Muscle layer of colon (tissue), 2 donors: Measurements from ENCODE around the gene ZNF319.

Source experiments
- H3K27ac ChIP-seq: one replicate; pipeline ENCODE4 v1.7.0; 2013; ENCODE audit warnings: low read depth, mild to moderate bottlenecking, low read length, moderate library complexity
- H3K27me3 ChIP-seq, 2 donors: one replicate each; pipeline ENCODE4 v1.7.0; 2013; ENCODE audit warnings: low read length in 2 of 2, mild to moderate bottlenecking in 2 of 2; ENCODE audit not compliant: insufficient read depth in 2 of 2, control insufficient read depth in 1 of 2
- H3K36me3 ChIP-seq: one replicate; pipeline ENCODE4 v1.7.0; 2013; ENCODE audit warnings: mild to moderate bottlenecking, low read length; ENCODE audit not compliant: insufficient read depth
- H3K4me1 ChIP-seq: one replicate; pipeline ENCODE4 v1.7.0; 2013; ENCODE audit warnings: mild to moderate bottlenecking, low read length; ENCODE audit not compliant: insufficient read depth
- H3K4me3 ChIP-seq, 2 donors: one replicate each; pipeline ENCODE4 v1.7.0; 2013; ENCODE audit warnings: low read length in 2 of 2, low read depth in 1 of 2, mild to moderate bottlenecking in 1 of 2, moderate library complexity in 1 of 2
- H3K9ac ChIP-seq: one replicate; pipeline ENCODE4 v1.7.0; 2013; ENCODE audit warnings: low read length
- H3K9me3 ChIP-seq: one replicate; pipeline ENCODE4 v1.7.0; 2013; ENCODE audit warnings: mild to moderate bottlenecking, low read length
- donor health status: abdominal sarcoma.
- donor health status: Adenocarcinoma of cecum.

The ZNF319 gene

DNA sequence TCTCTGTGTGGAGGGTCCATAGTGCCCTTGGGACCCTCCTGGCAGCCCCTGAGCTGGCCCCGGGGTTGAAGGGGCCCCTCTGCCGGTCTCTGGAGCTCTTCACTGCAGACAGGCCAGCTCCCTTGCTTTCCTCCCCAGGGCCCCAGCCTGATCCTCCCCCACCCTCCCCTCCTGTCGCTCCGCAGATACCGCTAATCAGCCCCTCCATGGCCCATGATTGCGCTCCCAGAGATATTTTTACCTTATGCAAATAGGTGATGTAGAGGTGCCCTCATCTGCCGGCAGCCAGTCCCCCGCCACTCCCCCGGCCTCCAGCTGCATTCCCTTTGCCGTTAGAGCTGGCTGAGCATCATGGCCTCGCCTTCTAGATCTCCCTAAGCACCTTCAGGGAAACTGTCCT lies 34.3 kb upstream of the ZNF319 start:
- Histone ChIP-seq H3K27ac (no peak overlapping the region), H3K27me3 (no peaks in the 10 kb centered on the region), H3K9me3 (no peaks in the 10 kb centered on the region), H3K9ac (no peak overlapping the region), H3K36me3 (peaks cover 7% of the 10 kb centered on the region), H3K4me3 (no peak overlapping the region), H3K4me1 (peaks cover 4% of the 10 kb centered on the region)

DNA sequence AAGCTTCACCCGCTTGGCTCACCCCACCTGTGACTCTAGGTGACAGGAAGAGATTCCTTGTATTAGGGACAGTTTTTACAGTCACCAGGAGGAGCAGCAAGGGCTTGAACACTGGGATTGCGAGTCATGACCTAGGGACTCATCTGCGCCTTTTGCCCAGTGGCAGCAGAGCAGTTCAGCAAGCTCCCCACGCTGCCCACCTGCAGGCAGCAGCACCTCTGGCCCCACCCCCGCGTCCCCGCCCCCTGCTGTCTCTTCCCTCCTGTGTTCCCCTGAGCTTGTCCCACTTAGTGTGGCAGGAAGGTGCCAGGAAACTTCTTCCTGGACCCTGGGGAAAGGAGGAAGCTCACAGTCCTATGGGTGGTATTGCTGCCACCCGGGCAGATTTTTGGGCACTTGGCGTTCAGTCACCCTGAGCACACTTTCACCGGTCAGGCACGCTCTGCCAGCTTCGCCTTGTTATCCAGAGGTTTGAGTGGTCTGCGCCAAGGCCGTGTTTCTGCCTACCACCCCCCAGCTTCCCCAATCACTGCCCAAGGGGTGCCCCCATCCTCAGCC lies 33.7 kb upstream of the ZNF319 start:
- no peaks in the 10 kb centered on the region for H3K27me3 ChIP-seq
- no peak overlapping the region for H3K27ac ChIP-seq
- peaks cover 7% of the 10 kb centered on the region for H3K36me3 ChIP-seq
- H3K4me3 ChIP-seq = no peak overlapping the region
- H3K4me1 ChIP-seq = peaks cover 4% of the 10 kb centered on the region
- no peaks in the 10 kb centered on the region for H3K9me3 ChIP-seq
- H3K9ac ChIP-seq = no peak overlapping the region

DNA sequence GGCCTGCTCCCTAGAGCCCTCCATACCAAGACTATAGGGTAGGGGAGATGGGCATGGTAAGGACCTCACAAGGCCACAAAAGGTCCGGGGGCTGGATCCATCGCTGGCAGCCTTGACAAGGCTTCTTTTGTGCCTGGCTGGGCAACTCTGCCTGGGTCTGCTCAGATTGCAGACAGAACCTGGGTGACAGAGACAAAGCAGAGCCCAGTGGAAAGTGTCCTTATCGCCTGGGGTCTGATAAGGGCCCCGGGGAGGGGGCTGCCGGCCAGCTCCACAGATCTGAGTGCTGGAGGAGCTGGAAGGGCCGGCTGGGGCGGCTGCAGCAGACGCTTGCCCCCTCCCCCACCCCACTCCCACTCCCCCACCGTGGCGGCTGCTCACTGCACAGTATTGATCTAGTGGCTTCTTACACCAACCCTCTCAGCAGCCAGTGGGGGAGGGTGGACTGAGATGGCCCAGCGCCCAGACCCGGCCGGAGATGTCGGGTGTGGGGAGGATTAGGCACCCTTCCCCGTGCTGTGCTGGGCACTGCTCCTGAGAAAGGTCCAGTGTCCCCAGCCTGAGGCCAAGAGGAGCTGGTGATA lies 32.3 kb upstream of the ZNF319 start:
- Histone ChIP-seq H3K27ac (no peak overlapping the region), H3K36me3 (no peaks in the 10 kb centered on the region), H3K4me3 (no peak overlapping the region), H3K9ac (no peak overlapping the region), H3K4me1 (peaks cover 8% of the 10 kb centered on the region), H3K9me3 (no peaks in the 10 kb centered on the region), H3K27me3 (no peaks in the 10 kb centered on the region)

DNA sequence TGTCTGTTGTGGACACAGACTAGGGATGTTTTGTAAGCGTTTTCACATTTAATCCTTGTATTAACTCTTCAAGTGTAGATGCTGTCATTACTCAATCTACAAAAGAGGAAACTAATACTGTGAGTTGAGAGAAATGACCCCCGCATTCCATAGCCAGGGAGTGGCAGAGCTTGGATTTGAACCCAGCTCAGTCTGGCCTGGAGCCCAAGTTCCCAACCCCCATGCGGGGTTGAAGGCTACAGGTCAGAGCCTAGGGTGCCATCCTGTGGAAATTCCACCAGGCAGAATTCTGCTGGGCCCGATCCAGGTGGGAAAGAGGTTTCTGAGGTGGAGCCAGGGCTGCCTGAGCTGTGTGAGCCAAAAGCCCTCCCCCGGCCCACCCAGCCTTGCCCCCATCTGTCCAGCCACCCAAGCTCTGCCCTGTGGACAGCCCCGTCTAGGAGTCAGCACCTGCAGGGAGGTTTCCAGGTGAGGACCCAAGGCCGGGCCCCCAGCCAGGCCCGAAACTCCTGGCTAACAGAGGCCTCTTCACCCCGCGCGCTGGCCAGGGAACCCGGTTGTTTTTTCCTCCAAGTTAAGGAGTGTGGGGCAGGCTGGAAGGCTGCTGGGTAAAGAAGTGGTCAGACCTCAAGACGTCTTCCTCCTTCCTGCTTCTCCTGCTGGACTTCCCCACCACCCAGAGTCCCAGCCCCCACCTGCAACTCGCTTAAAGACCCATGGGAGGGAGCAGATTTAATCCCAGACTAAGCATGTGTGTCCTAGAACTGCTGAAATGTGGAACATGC lies 30.7 kb upstream of the ZNF319 start:
- Histone ChIP-seq H3K27me3 (no peaks in the 10 kb centered on the region), H3K9me3 (no peaks in the 10 kb centered on the region), H3K4me3 (no peak overlapping the region), H3K27ac (no peak overlapping the region), H3K4me1 (peaks cover 10% of the 10 kb centered on the region), H3K9ac (no peak overlapping the region), H3K36me3 (no peaks in the 10 kb centered on the region)

DNA sequence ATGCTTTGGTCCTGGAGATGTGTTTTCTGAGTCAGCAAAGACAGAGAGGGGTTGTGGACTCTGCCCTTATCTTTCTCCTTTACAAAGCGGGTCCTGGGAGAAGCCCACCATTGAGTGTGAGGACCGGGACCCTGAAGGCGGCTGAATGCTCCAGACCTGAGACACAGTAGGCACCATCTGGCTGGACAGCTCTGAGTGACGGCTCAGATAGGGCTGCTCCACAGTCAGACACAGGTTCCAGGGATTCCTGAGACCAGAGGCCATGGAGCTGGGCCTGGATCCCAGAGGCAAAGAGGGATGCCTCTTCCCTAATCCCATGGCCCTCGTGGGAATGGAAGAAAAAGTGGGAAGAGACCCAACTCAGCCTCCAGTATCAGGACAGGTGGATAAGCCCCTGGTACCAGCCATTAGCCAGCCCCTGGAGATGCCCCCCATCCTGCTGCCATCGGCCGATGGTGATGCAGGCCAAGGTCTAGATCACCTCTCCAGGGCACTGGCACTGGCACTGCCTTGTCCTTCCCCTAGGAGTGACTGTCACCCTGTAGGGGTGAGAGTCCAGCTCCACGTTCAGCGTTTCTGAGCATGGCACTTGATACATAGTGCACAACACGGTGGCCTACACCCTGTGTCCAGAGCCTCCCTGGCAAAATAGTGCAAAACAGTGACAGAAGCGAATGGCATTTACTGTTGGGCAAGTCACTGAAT lies 29.8 kb upstream of the ZNF319 start:
- H3K27me3 ChIP-seq = no peaks in the 10 kb centered on the region
- H3K9me3 ChIP-seq = no peaks in the 10 kb centered on the region
- no peak overlapping the region for H3K27ac ChIP-seq
- H3K36me3 ChIP-seq = no peaks in the 10 kb centered on the region
- H3K4me3 ChIP-seq = no peak overlapping the region
- peaks cover 11% of the 10 kb centered on the region for H3K4me1 ChIP-seq
- H3K9ac ChIP-seq = no peak overlapping the region

DNA sequence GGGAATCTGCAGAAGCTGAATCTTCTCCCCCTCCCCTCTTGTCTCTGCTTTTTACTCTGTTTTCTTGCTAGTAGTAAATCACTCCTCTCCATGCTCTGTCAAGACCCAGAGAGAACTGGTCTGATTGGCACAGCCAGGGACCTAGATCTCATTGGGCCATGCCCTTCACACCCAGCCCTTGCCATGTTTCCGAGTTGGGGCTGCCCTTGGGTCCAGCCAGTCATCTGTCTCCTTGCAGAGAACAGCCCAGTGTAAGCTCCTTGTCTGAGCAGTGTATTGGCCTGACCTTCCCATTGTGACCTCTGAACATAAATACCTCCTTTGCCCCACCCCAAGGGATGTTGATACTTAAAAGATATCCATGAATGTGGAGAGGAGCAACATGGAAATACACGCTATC lies 28.9 kb upstream of the ZNF319 start:
- H3K9me3 ChIP-seq = no peaks in the 10 kb centered on the region
- H3K27ac ChIP-seq = no peak overlapping the region
- peaks cover 20% of the 10 kb centered on the region for H3K4me1 ChIP-seq
- no peaks in the 10 kb centered on the region for H3K27me3 ChIP-seq
- H3K36me3 ChIP-seq = no peaks in the 10 kb centered on the region
- no peak overlapping the region for H3K9ac ChIP-seq
- no peak overlapping the region for H3K4me3 ChIP-seq

DNA sequence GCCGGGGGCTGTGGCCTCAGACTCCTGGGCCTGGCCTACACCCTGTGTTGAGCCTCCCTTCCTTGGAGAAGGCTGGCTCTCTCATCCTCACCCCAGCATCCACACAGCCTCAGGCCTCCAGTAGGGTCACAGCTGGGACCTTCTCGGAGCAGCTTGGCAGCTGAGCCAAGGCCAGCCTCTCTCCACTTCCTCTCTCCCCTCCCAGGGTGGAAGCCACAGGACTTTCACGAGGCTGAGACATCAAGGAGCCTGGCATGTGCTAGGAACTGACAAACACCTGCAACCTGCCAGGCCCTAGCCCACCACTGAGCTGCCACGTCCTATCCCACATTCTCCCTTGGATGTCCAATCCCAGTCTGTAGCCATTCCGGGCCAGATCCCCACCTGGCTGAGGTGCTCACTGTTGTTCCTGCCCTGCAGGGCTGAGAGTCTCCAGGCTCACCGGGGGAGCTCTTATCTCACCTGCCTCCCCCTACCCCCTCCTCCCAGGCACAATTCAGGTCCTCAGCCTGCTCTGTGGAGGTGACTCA lies 28.1 kb upstream of the ZNF319 start:
- Histone ChIP-seq H3K4me3 (no peak overlapping the region), H3K36me3 (no peaks in the 10 kb centered on the region), H3K27me3 (no peaks in the 10 kb centered on the region), H3K9me3 (no peaks in the 10 kb centered on the region), H3K27ac (no peak overlapping the region), H3K9ac (no peak overlapping the region), H3K4me1 (peaks cover 25% of the 10 kb centered on the region)

DNA sequence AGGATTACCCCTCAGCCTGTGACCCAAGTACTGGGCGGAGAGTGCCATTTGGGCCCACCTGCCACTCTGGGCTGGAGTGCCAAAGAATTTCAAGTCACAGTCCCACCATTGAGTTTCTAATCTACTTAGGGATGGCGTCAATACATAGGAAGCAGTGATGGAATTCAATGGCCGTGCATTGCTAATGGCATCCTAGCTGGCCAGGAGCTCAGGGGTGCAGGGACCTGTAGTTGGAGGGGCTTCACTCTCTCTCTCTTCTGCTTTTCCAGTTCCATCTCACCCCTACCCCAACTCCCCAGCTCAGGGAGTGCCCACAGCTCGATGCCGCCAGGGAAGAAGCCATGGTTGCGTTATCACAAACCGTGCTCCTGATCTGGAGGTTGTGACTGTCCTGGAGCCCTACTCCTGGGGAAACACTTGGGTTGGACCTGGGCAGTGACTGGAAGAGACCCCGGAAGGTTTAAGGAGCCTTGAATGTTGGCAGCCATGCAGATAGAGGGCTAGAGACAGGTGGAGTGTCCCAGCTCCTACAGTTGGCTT lies 27.5 kb upstream of the ZNF319 start:
- Histone ChIP-seq H3K36me3 (no peaks in the 10 kb centered on the region), H3K9ac (no peak overlapping the region), H3K4me3 (no peak overlapping the region), H3K27ac (no peak overlapping the region), H3K4me1 (peaks cover 29% of the 10 kb centered on the region), H3K9me3 (no peaks in the 10 kb centered on the region), H3K27me3 (no peaks in the 10 kb centered on the region)

DNA sequence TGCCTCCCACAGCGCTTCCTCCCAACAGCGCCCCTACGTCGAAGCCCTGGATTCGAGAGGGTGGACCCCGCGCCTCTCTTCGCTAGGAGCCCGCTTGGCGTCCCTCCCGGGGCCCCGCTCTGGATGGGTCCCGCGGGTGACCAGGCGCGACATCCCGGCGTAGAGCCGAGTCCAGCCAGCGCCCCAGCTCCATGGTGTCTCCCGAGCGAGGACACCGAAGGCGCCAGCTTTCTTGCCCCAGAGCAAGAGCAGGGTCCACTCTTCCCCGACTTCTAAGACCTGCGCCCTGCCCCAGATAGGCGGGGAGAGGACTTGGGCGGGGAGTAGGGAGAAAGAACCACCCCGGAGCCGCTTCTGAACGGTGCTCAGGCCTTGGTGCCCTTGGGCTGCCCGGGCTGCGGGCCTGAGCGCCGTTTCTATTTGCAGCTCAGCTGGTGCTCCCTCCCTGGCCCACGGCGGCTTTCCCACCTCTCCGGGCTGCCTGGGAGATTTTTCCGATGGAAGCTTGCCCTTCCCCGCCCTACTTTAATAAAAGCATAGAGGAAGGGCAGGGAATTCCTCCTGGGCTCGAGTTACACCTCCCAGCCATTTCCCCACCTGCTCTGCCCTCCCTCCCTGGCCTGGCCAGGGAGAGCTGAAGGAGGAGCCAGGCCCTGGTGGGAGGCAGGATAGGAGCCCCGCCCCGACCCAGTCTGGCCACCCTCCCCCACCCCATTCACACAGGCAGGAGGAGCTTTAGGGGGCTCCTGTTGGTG lies 26.9 kb upstream of the ZNF319 start:
- Histone ChIP-seq H3K36me3 (no peaks in the 10 kb centered on the region), H3K27me3 (no peaks in the 10 kb centered on the region), H3K4me1 (peaks cover 34% of the 10 kb centered on the region), H3K27ac (peak overlapping the region; percentile 76), H3K9me3 (no peaks in the 10 kb centered on the region), H3K9ac (no peak overlapping the region), H3K4me3 (peak overlapping the region; percentile 64 to 66)

DNA sequence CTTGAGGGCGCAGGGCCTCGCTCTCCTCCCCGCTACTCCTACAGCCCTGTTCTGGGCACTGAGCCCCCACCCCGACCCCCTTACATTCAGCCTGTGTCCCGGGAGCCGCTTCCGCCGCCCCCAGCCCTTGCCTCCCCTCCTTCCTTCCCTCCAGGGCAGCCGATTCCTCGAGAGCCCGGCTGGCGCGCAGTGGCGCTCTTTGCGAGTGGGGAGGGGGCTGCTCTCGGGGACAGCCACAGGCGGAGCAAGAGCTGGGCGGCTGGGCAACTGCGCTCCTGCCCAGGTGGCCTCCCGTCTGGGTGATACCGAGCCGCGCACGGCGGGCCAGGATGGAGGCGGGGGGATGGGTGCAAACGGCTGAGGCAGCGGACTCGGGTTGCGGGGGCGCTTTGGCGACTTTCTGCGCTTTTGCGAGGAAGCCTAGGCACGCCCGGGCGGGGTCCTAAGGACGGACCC lies 26.3 kb upstream of the ZNF319 start:
- no peaks in the 10 kb centered on the region for H3K9me3 ChIP-seq
- peak overlapping the region; percentile 76 for H3K27ac ChIP-seq
- H3K27me3 ChIP-seq = no peaks in the 10 kb centered on the region
- H3K4me3 ChIP-seq = peak overlapping the region; percentile 64 to 66
- H3K4me1 ChIP-seq = peaks cover 40% of the 10 kb centered on the region
- H3K36me3 ChIP-seq = no peaks in the 10 kb centered on the region
- no peak overlapping the region for H3K9ac ChIP-seq
